ENCODE results near the gene SPACA4.

Gene SPACA4

DNA sequence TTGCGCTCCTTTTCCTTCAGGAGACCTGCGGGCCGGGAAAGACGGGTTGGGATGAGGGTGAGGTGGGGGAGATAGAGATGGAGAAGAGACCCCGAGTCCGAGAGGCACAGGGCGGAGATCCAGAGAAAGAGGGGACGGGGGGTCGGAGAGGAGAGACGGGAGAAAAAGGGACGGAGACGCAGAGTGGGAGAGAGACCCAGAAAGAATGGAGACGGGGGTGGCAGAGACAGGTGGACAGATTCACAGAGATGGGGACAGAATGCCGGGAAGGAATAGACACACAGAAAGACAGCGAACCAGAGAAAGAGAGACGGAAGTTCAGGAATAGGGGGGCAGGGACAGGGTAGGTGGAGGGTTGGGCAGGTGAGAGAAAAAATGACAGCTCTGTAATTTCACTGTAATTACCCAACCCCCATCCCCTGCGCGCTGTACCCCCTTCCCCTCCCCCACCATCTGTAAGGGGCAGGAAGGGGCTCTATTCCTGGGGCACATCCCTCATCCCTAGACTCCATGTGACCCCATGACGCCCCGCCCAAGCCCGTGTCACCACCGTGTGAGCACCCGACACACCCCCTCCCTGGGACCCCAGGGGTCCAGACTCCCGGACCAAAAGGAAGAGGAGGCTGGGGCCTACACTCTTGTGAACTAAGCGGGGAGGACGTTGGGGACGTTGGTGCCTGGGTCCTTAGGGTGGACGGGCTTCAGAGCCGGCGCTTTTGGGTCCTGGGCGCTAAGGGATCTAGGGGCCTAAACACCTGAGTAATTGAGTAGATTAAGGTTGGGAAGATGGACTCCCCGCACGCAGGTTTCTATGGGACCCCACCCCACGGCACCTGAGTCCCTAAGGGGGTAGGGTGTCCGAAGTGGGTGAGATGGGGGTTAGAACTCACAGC, 29.7 kb downstream of the SPACA4 start:
- DNase-seq = peak; percentile 3

- DNase-seq = peak; percentile 65
These were observed 30.4 kb downstream of the SPACA4 start, which contains the start of gene DBP for GRCh38 chr19:48636859-48637448. DBP (minus strand) TSS chr19:48637379; CDS start chr19:48636994, 385 bp downstream.

- peak; percentile 98 for DNase-seq
These were observed 31.0 kb downstream of the SPACA4 start for GRCh38 chr19:48637449-48637947.

DNA sequence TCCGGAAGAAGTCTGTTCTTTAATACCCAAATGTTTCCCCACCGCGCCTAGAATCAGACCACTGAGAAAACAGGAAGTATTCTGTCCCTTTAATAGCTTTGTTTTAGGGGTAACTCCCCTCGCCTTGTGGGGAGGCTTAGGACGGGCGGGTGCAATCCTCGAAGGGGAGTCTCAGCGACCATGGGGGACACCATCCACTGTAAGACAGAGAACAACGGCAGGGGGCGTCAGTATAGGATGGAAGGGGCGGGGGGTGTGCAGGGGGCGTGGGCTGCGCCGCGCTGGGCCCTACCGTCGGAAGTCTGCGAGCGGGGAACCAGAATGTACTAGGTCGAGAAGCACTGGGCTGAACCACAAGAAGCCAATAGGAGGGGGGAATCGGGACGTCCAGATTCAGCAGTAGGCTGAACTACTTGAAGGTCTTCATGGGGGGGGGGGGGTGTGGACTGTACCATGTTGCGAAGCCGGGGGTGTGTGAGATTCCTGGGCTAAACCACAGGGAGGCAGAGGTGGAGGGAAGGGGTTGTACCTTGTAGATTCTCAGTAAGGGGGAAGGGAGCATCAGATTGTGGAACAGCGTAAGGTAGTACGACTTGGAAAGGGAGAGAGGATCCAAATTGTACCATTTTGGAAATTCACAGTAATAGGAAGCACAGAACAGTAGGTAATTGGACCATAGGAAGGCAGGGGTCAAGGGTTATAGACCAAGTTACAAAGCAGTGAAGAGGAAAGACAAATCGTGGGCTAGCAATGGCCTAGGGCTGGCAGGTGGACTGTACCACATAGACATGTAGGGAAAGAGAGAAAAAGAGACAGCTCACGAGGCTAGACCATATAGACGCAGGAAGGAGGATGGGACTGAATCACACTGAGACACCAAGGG, 31.6 kb downstream of the SPACA4 start:
- peak; percentile 79 for DNase-seq

- no peak for DNase-seq
These were observed 32.4 kb downstream of the SPACA4 start for GRCh38 chr19:48638831-48639381.

GRCh38 chr19:48639483-48640375, 33.2 kb downstream of the SPACA4 start:
- DNase-seq = no peak

DNA sequence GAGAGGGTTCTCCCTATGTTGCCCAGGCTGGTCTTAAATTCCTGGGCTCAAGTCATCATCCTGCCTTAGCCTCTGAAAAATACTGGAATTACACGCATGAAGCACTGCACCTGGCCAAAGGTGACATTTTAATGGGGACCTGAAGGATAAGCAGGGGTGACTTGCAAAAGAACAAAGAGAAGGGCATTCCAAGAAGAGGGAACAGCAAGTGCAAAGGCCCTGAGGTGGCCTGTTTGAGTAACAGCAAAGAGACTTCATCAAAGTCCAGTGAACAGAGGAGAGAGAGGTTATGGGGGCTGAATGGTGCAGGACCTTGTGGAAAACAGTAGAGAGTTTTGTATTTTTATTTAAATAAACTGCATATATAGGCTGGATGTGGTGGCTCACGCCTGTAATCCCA, 35.3 kb downstream of the SPACA4 start:
- DNase-seq = no peak

DNA sequence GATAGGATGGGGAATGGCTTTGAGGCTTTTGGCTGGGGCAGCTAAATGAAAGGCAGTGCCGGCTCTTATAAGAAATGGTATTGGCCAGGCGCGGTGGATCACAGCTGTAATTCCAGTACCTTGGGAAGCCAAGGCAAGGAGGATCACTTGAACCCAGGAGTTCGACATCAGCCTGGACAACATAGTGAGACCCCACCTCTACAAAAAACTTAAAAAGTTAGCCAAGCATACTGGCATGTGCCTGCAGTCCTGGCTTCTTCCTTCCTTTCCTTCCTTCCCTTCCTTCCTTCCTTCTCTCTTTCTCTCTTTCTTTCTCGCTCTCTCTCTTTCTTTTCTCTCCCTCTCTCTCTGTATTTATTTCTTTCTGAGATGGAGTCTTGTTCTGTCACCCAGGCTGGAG, 36.3 kb downstream of the SPACA4 start:
- DNase-seq = no peak

GRCh38 chr19:48644355-48644754, 37.8 kb downstream of the SPACA4 start:
- DNase-seq = no peak

GRCh38 chr19:48644839-48645619, 38.5 kb downstream of the SPACA4 start:
- DNase-seq = peak; percentile 29

GRCh38 chr19:48645620-48646000, 39.1 kb downstream of the SPACA4 start:
- no peak for DNase-seq

- DNase-seq = no peak
These were observed 39.6 kb downstream of the SPACA4 start, which contains the start of gene CA11 for GRCh38 chr19:48646001-48646721. CA11 (minus strand) TSS chr19:48646187; CDS start chr19:48645632, 555 bp downstream.

- peak; percentile 26 for DNase-seq
These were observed 40.2 kb downstream of the SPACA4 start for GRCh38 chr19:48646722-48647216.

GRCh38 chr19:48648134-48648533, 41.6 kb downstream of the SPACA4 start:
- DNase-seq = no peak

DNA sequence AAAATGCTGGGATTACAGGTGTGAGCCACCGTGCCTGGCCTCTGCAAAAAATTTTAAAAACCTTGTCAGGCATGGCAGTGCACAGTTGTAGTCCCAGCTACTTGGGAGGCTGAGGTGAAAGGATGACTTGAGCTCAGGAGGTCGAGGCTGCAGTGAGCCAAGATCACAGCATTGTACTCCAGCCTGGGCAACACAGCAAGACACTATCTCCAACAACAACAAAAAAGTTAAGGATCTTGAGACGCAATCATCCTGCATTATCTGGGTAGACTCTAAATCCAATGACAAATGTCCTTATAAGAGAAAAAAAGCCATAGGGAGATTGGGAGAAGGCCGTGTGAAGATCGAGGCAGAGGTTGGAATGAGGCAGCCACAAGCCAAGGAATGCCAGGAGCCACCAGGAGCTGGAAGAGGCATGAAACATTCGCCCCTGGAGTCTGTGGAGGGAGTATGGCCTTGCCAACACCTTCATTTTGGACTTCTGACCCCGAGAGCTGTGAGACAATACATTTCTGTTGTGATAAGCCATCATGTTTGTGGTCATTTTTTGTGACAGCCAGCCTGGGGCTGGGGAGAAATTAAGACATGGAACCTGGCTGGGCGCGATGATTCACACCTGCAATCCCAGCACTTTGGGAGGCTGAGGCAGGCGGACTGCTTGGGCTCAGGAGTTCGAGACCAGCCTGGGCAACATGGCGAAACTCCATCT, 44.6 kb downstream of the SPACA4 start:
- DNase-seq = no peak

DNA sequence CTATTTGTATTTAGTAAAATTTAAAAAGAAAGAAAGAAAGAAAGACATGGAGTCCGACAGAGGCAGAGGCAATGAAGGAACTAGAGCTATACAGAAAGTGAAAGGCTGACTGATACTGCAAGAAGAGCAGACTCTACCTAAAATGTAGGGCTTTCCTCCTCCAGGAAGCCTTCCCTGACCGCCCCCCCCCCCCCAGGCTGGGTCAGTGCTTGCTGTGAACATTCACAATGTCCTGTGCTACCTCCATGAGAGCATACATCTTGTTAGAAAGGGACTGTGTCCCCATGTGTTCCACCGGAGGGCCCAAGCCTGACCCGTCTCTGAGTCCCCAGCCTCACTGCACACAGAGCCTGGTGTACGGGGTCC, 45.1 kb downstream of the SPACA4 start:
- DNase-seq = no peak

- no peak for DNase-seq
These were observed 47.9 kb downstream of the SPACA4 start for GRCh38 chr19:48654299-48655059.

DNA sequence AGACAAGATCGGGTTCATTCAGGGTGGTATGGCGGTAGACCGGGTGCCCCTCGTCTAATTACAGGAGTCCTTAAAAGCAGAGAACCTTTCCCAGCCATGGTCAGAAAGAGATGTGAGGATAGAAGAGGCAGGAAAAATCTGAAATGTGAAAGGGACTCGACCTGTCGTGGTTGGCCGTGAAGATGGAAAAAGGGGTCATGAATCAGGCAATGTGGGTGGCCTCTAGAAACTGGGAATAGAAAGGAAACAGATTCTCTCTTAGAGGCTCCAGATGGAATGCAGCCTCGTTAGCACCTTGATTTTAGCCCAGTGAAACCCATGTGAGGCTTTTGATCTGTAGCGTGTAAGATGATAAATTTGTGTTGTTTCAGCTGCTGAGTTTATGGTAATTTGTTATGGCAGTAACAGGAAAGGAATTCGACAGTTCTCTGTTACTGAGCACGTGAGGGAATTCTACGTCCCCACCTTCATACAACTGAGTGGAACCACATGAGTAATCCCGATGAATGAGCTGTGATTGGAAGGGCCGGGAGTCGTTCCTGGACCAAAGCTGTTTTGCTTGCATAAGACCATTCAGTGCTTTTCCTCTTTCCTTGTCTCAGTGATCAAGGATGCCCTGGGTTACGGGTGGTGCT, 50.4 kb downstream of the SPACA4 start:
- DNase-seq = no peak

Measured in GF-D8 (cell line).